ENCODE results near the gene ARHGAP24.

ARHGAP24 gene

GRCh38 chr4:85798012-85798770 lies 323.2 kb downstream of the ARHGAP24 start:
- Histone ChIP-seq H3K4me3 (ENCODE audit: low read depth, low read length) (no peak overlapping the region), H3K36me3 (ENCODE audit: control insufficient read depth in 1 of 2, insufficient read depth in 2 of 2, low read length in 2 of 2) (no peaks in the 10 kb centered on the region), H3K4me1 (ENCODE audit: control insufficient read depth in 1 of 2, insufficient read depth in 2 of 2, low read length in 2 of 2) (no peaks in the 10 kb centered on the region), H3K79me2 (ENCODE audit: control insufficient read depth, insufficient read depth, low read length, poor library complexity) (no peaks in the 10 kb centered on the region), H2BK120ac (ENCODE audit: insufficient read depth, low read length, poor library complexity) (no peak overlapping the region), H3K14ac (ENCODE audit: low read length) (no peak overlapping the region), H3K4ac (ENCODE audit: low read depth, low read length) (no peak overlapping the region), H2AFZ (ENCODE audit: insufficient read depth, low read length, poor library complexity) (no peak overlapping the region), H4K91ac (ENCODE audit: low read depth, low read length) (no peak overlapping the region), H3K27me3 (ENCODE audit: insufficient read depth, low read length) (no peaks in the 10 kb centered on the region), H3K79me1 (ENCODE audit: low read length) (no peaks in the 10 kb centered on the region), H4K12ac (ENCODE audit: low read depth, low read length) (no peak overlapping the region), H3K27ac (ENCODE audit: low read depth, low read length) (no peak overlapping the region), H3K18ac (ENCODE audit: low read length) (no peak overlapping the region), H2BK12ac (ENCODE audit: low read length) (no peak overlapping the region), H2AK5ac (ENCODE audit: low read length) (no peak overlapping the region), H2BK5ac (ENCODE audit: low read depth, low read length, poor library complexity) (no peak overlapping the region), H3K23ac (ENCODE audit: low read length) (no peak overlapping the region), H3K4me2 (ENCODE audit: low read length) (no peak overlapping the region), H4K8ac (ENCODE audit: low read depth, low read length) (no peak overlapping the region), H3K9me3 (ENCODE audit: insufficient read depth, low read depth, low read length) (no peaks in the 10 kb centered on the region), H3K9ac (ENCODE audit: low read length) (no peak overlapping the region)
- DNase-seq, result peak in 1 of 2 donors; percentile 51
- WGBS (ENCODE audit: extremely low coverage, insufficient coverage, insufficient read length), result no CpG with 5 or more reads among the region's 2 CpGs

GRCh38 chr4:85803856-85804255 lies 328.9 kb downstream of the ARHGAP24 start:
- Histone ChIP-seq H3K4ac (ENCODE audit: low read depth, low read length) (no peak overlapping the region), H3K9me3 (ENCODE audit: insufficient read depth, low read depth, low read length) (no peaks in the 10 kb centered on the region), H3K27ac (ENCODE audit: low read depth, low read length) (no peak overlapping the region), H3K4me2 (ENCODE audit: low read length) (no peak overlapping the region), H4K91ac (ENCODE audit: low read depth, low read length) (no peak overlapping the region), H2AK5ac (ENCODE audit: low read length) (no peak overlapping the region), H3K79me2 (ENCODE audit: control insufficient read depth, insufficient read depth, low read length, poor library complexity) (no peaks in the 10 kb centered on the region), H4K12ac (ENCODE audit: low read depth, low read length) (no peak overlapping the region), H3K36me3 (ENCODE audit: control insufficient read depth in 1 of 2, insufficient read depth in 2 of 2, low read length in 2 of 2) (no peaks in the 10 kb centered on the region), H3K9ac (ENCODE audit: low read length) (no peak overlapping the region), H3K14ac (ENCODE audit: low read length) (no peak overlapping the region), H2BK5ac (ENCODE audit: low read depth, low read length, poor library complexity) (no peak overlapping the region), H2AFZ (ENCODE audit: insufficient read depth, low read length, poor library complexity) (no peak overlapping the region), H3K18ac (ENCODE audit: low read length) (no peak overlapping the region), H4K8ac (ENCODE audit: low read depth, low read length) (no peak overlapping the region), H2BK120ac (ENCODE audit: insufficient read depth, low read length, poor library complexity) (no peak overlapping the region), H3K23ac (ENCODE audit: low read length) (no peak overlapping the region), H3K79me1 (ENCODE audit: low read length) (no peaks in the 10 kb centered on the region), H3K4me1 (ENCODE audit: control insufficient read depth in 1 of 2, insufficient read depth in 2 of 2, low read length in 2 of 2) (no peaks in the 10 kb centered on the region), H3K4me3 (ENCODE audit: low read depth, low read length) (no peak overlapping the region), H3K27me3 (ENCODE audit: insufficient read depth, low read length) (no peaks in the 10 kb centered on the region), H2BK12ac (ENCODE audit: low read length) (no peak overlapping the region)
- no peak for DNase-seq
- no CpG with 5 or more reads among the region's 4 CpGs for WGBS (ENCODE audit: extremely low coverage, insufficient coverage, insufficient read length)

- no CpG with 5 or more reads among the region's 1 CpG for WGBS (ENCODE audit: extremely low coverage, insufficient coverage, insufficient read length)
- DNase-seq, result no peak
Measured at GRCh38 chr4:85805891-85806290, 330.9 kb downstream of the ARHGAP24 start.

GRCh38 chr4:85806334-85806733 lies 331.4 kb downstream of the ARHGAP24 start:
- H3K27ac ChIP-seq (ENCODE audit: low read depth, low read length), result no peak overlapping the region
- H3K79me1 ChIP-seq (ENCODE audit: low read length), result no peaks in the 10 kb centered on the region
- no peak overlapping the region for H4K12ac ChIP-seq (ENCODE audit: low read depth, low read length)
- no peak overlapping the region for H3K14ac ChIP-seq (ENCODE audit: low read length)
- H3K18ac ChIP-seq (ENCODE audit: low read length), result no peak overlapping the region
- no peak overlapping the region for H2BK120ac ChIP-seq (ENCODE audit: insufficient read depth, low read length, poor library complexity)
- no peak overlapping the region for H2BK12ac ChIP-seq (ENCODE audit: low read length)
- no peaks in the 10 kb centered on the region for H3K36me3 ChIP-seq (ENCODE audit: control insufficient read depth in 1 of 2, insufficient read depth in 2 of 2, low read length in 2 of 2)
- H3K79me2 ChIP-seq (ENCODE audit: control insufficient read depth, insufficient read depth, low read length, poor library complexity), result no peaks in the 10 kb centered on the region
- H3K27me3 ChIP-seq (ENCODE audit: insufficient read depth, low read length), result no peaks in the 10 kb centered on the region
- no peak overlapping the region for H2BK5ac ChIP-seq (ENCODE audit: low read depth, low read length, poor library complexity)
- H3K4me1 ChIP-seq (ENCODE audit: control insufficient read depth in 1 of 2, insufficient read depth in 2 of 2, low read length in 2 of 2), result no peaks in the 10 kb centered on the region
- no peak overlapping the region for H3K23ac ChIP-seq (ENCODE audit: low read length)
- no peak overlapping the region for H4K91ac ChIP-seq (ENCODE audit: low read depth, low read length)
- H3K9ac ChIP-seq (ENCODE audit: low read length), result no peak overlapping the region
- H3K4ac ChIP-seq (ENCODE audit: low read depth, low read length), result no peak overlapping the region
- no peak overlapping the region for H3K4me2 ChIP-seq (ENCODE audit: low read length)
- H2AK5ac ChIP-seq (ENCODE audit: low read length), result no peak overlapping the region
- no peak overlapping the region for H3K4me3 ChIP-seq (ENCODE audit: low read depth, low read length)
- no peaks in the 10 kb centered on the region for H3K9me3 ChIP-seq (ENCODE audit: insufficient read depth, low read depth, low read length)
- no peak overlapping the region for H4K8ac ChIP-seq (ENCODE audit: low read depth, low read length)
- no peak overlapping the region for H2AFZ ChIP-seq (ENCODE audit: insufficient read depth, low read length, poor library complexity)
- DNase-seq, result no peak

More at GRCh38 chr4:85805891-85806290, 330.9 kb downstream of the ARHGAP24 start:
- H3K36me3 ChIP-seq (ENCODE audit: control insufficient read depth in 1 of 2, insufficient read depth in 2 of 2, low read length in 2 of 2), result no peaks in the 10 kb centered on the region
- no peak overlapping the region for H2BK5ac ChIP-seq (ENCODE audit: low read depth, low read length, poor library complexity)
- no peak overlapping the region for H4K12ac ChIP-seq (ENCODE audit: low read depth, low read length)
- H2BK120ac ChIP-seq (ENCODE audit: insufficient read depth, low read length, poor library complexity), result no peak overlapping the region
- H3K4me1 ChIP-seq (ENCODE audit: control insufficient read depth in 1 of 2, insufficient read depth in 2 of 2, low read length in 2 of 2), result no peaks in the 10 kb centered on the region
- no peak overlapping the region for H3K23ac ChIP-seq (ENCODE audit: low read length)
- H3K79me1 ChIP-seq (ENCODE audit: low read length), result no peaks in the 10 kb centered on the region
- no peak overlapping the region for H2AK5ac ChIP-seq (ENCODE audit: low read length)
- H3K9me3 ChIP-seq (ENCODE audit: insufficient read depth, low read depth, low read length), result no peaks in the 10 kb centered on the region
- no peak overlapping the region for H4K8ac ChIP-seq (ENCODE audit: low read depth, low read length)
- no peak overlapping the region for H3K4ac ChIP-seq (ENCODE audit: low read depth, low read length)
- no peak overlapping the region for H3K14ac ChIP-seq (ENCODE audit: low read length)
- H3K18ac ChIP-seq (ENCODE audit: low read length), result no peak overlapping the region
- no peak overlapping the region for H3K4me2 ChIP-seq (ENCODE audit: low read length)
- H2BK12ac ChIP-seq (ENCODE audit: low read length), result no peak overlapping the region
- H3K9ac ChIP-seq (ENCODE audit: low read length), result no peak overlapping the region
- H3K79me2 ChIP-seq (ENCODE audit: control insufficient read depth, insufficient read depth, low read length, poor library complexity), result no peaks in the 10 kb centered on the region
- no peak overlapping the region for H2AFZ ChIP-seq (ENCODE audit: insufficient read depth, low read length, poor library complexity)
- no peak overlapping the region for H4K91ac ChIP-seq (ENCODE audit: low read depth, low read length)
- H3K27me3 ChIP-seq (ENCODE audit: insufficient read depth, low read length), result no peaks in the 10 kb centered on the region
- no peak overlapping the region for H3K27ac ChIP-seq (ENCODE audit: low read depth, low read length)
- H3K4me3 ChIP-seq (ENCODE audit: low read depth, low read length), result no peak overlapping the region
